ENCODE measurements around the gene SGSH.
"Not testable (repeated sequence)": the region's sequence is repeated elsewhere in the genome, so short reads cannot be mapped to it uniquely, and the experiment has no call there.

Gene SGSH

DNA sequence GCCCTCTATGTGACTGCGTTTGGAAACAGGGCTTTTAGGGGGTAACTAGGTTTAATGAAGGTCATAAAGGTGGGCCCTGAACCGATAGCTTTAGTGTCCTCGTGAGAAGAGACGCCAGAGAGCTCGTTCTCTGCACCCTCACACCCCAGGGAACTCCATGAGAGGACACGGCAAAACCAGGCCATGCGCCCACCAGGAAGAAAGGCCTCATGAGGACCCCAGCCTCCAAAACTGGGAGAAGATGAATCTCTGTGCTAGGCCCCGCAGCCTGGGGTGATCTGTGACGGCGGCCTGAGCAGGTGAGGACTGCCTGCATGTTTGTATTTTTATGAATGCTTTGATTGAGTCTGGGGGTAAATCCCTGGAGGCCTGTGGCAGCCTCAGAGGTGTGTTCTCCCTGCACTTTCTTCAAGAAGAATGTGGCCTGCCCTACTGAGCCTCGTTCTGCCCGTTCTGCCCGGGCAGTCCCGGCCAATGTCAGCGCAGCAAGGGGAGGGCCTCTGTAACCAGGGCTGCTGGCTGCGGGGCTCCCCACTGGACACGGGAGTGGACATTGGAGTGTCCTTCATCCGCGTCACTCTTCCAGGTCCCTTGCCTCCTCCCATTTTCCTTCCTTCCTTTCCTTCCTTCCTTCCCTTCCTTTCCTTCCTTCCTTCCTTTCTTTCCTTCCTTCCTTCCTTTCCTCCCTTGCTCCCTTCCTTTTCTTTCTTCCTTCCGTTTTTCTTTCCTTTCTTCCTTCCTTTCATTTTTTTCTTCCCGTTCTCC, 33.7 kb upstream of the SGSH start:
- DNase-seq = no peak

- DNase-seq = peak; percentile 4
Measured at GRCh38 chr17:80252871-80253270, 32.7 kb upstream of the SGSH start.

- no peak for DNase-seq
Measured at GRCh38 chr17:80251966-80252365, 31.8 kb upstream of the SGSH start.

GRCh38 chr17:80248894-80249710, 29.0 kb upstream of the SGSH start:
- no peak for DNase-seq

- no peak for DNase-seq
Measured at GRCh38 chr17:80248001-80248893, 28.1 kb upstream of the SGSH start.

DNA sequence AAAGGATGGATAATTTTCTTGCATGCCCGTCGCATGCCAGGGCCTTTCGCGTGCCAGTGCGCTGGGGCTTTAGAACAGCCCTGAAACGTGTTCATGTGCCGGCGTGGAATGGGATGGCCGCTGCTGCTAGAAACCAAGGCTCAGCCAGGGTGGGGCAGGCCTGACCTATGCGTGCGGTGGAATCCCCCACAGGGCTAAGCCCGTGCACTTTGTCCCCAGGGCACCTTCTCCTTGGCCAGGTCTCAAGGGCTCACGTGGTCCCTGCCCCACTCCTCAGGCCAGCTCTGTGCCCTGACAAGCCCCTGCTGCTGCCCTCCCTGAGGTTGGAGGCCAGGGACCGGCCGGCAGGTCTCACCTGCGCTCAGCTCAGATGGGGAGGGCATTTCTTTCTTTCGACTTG, 27.4 kb upstream of the SGSH start:
- no peak for DNase-seq

- DNase-seq = no peak
Measured at GRCh38 chr17:80246726-80247125, 26.6 kb upstream of the SGSH start.

DNA sequence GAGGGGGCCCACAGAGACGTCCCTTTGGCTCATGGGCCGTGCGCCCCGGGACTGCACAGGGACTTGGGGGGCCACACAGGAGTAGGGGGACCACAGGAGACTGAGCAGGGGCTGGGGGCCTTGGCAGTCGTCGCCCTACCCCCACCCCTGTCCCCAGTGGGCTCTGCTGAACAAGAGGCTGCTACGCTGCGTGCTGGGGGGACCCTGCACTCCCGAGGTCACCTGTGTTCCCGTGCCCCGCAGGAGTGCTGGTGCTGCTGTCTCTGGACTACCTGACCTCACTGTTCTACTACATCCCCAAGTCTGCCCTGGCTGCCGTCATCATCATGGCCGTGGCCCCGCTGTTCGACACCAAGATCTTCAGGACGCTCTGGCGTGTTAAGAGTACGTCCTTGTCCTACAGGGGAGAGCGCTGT, 26.1 kb upstream of the SGSH start:
- DNase-seq = no peak

- DNase-seq = no peak
Measured at GRCh38 chr17:80245566-80246265, 25.6 kb upstream of the SGSH start.

GRCh38 chr17:80244871-80245509, 24.9 kb upstream of the SGSH start:
- DNase-seq = no peak

GRCh38 chr17:80244448-80244847, 24.3 kb upstream of the SGSH start:
- not testable (repeated sequence) for DNase-seq

DNA sequence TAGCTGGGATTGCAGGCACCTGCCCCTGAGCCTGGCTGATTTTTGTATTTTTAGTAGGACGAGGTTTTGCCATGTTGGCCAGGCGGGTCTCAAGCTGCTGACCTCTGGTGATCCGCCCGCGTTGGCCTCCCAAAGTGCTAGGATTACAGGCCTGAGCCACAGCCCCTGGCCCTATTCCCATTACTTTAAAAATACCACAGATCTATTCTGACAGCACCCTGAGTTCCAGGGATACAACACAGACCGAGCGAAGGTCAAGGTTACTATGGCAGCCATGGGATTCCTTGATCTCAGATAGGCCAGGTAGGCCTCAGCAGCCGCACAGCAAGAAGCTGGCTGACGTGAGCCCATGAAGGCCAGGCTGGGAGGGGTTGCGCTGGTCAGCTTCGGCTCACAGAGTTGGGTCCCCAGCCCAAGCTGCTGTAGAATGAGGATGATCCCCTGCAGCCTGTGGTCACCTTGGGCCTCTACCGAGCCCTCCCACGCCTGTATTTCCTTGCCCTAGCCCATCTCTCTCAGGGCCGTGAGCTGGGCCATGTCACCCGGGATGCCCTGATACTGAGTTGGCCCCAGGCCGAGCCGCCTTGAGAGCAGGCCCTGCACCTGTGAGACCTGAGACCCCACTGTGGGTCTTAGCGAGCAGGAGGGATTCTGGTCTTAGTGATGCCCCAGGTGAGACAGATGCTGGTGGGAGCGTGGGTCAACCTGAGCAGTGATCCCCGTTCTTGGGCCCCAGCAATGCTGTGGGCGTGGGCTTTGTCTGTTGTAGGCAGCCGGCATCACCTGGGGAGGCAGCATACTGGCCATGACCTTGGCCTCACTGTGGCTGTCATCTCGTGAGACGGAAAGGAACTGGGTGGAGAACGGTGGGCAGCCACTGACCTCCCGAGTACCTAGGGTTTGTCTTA, 23.6 kb upstream of the SGSH start:
- DNase-seq = no peak

DNA sequence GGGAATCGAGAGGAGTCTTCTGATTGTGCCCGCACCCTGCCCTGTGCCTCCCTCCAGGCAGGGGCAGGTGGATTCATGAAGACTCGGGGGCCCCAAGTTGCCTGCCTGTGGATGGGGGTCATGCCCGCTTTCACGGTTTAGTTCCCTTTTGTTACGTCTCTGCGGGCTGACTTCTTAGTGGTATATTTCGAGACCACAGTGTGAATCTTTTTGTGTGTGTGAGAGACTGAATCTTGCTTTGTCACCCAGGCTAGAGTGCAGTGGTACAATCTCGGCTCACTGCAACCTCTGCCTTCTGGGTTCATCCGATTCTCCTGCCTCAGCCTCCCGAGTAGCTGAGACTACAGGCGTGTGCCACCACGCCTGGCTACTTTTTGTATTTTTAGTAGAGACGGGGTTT, 22.4 kb upstream of the SGSH start:
- no peak for DNase-seq

DNA sequence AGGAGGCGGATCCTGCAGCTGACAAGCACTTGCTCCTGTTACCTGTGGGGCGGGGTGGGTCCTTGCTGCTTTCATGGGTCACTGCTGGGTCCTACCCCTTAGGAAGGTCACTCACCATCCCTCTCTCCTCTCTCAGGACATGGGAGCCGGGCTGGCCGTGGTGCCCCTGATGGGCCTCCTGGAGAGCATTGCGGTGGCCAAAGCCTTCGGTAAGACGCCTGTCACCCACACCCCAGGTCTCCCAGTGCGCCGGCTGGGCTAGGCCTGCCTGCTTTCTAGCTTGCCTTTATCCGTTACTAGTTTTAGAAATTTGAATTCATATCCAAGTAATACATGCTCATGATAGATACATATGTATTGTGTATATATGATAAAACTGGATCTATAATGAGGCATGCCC, 17.3 kb upstream of the SGSH start:
- DNase-seq = no peak

GRCh38 chr17:80236911-80237310, 16.8 kb upstream of the SGSH start:
- no peak for DNase-seq

DNA sequence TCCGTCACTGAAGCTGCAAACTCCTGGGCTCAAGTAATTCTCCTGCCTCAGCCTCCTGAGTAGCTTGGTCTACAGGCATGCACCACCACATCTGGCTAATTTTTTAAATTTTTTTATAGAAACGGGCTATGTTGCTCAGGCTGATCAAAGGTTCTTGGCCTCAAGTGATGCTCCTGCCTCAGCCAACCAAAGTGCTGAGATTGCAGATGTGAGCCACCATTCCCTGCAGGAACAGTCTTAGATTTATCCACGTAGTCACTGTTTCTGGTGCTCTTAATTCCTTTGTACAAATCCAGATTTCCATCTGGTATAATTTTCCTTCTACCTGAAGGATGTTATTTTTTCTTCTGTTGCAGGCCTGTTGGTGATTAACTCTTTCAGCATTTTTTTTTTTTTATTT, 13.1 kb upstream of the SGSH start:
- DNase-seq = no peak

DNA sequence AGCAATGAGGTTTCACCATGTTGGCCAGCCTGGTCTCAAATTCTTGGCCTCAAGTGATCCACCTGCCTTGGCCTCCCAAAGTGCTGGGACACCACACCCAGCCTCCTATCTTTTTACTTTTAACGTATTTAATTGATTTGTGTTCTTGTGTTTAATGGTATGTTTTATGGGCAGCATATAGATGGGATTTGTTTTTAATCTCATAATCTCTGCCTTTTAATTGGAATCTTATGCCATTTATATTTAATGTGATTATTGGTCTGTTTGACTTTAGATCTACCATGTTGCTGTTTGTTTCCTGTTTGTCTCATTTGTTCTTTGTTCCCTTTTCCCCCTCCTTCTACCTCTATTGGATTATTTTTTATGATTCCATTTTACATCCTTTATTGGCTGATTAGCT, 12.3 kb upstream of the SGSH start:
- DNase-seq = no peak

- no peak for DNase-seq
Measured at GRCh38 chr17:80229011-80229410, 8.9 kb upstream of the SGSH start.

DNA sequence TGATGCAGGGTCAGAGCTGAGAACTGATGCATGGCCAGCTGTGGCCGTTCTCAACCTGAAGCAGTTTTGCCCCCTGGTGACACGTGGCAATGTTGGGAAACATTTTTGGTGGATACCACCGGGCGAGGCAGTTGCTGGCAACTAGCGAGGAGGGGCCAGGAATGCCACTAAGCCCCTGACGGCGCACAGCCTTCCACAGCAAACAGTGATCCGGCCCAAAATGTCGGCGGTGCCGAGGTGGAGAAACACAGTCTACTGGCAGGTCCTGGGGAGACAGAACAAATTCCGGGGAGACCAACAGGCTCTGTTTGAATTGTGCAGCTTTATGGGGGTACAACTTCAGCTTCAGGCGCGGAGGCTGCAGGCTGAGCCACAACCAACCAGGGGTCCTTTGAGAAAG, 8.3 kb upstream of the SGSH start:
- no peak for DNase-seq

DNA sequence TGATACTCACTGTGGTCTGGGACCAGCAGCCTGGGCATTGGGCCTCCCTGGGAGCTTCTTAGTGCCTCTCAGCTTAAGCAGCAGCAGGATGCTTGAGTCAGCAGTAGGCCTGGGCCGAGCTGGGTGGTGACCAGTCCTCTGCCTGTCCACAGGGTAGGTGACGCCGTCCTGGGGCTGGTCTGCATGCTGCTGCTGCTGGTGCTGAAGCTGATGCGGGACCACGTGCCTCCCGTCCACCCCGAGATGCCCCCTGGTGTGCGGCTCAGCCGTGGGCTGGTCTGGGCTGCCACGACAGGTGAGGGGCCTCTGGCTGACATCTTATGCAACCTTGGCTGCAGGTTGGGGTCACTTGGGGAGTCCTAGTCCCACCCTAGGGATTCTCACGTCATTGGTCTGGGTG, 7.5 kb upstream of the SGSH start:
- no peak for DNase-seq

DNA sequence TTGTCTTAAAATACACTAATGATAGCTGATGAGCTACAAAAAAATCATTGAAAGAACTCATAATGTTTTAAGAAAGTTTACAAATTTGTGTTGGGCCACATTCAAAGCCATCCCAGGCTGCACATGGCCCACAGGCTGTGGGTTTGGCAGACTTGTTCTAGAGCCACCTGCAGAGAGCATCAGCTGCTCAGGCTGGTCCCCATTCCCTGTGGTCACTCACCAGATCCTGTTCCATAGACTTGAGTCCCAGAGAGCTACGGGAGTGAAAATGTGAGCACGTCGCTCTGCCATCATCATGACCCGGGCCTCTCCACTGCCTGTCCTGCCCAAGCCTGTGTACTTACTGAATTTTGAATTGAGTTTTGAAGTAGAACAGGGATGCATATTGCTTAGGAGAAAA, 7.0 kb upstream of the SGSH start:
- DNase-seq = no peak

Data from NCI-H1105 treated with DMSO at 0.1 percent for 48 hours (cell line).